ENCODE measurements around the gene GP9. TPM values are rescaled to one million over a fixed set of nuclear protein-coding genes. Genes with fewer than 3 reads are reported as not detected.
A peak's percentile ranks its signal among the peaks of the same experiment; 100 is the strongest.

The GP9 gene
- total and polyA plus RNA-seq, 8 donors: 0.14 TPM; not detected in 7

GRCh38 chr3:129035360-129036221 lies 25.0 kb upstream of the GP9 start:
- TF ChIP-seq, protein P1, sequence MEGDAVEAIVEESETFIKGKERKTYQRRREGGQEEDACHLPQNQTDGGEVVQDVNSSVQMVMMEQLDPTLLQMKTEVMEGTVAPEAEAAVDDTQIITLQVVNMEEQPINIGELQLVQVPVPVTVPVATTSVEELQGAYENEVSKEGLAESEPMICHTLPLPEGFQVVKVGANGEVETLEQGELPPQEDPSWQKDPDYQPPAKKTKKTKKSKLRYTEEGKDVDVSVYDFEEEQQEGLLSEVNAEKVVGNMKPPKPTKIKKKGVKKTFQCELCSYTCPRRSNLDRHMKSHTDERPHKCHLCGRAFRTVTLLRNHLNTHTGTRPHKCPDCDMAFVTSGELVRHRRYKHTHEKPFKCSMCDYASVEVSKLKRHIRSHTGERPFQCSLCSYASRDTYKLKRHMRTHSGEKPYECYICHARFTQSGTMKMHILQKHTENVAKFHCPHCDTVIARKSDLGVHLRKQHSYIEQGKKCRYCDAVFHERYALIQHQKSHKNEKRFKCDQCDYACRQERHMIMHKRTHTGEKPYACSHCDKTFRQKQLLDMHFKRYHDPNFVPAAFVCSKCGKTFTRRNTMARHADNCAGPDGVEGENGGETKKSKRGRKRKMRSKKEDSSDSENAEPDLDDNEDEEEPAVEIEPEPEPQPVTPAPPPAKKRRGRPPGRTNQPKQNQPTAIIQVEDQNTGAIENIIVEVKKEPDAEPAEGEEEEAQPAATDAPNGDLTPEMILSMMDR (IDR thresholded peaks at IDR 0.05): no peak
- Histone ChIP-seq H3K36me3 (no peaks in the 10 kb centered on the region), H3K9me3 (no peaks in the 10 kb centered on the region), H3K27me3 (no peaks in the 10 kb centered on the region), H3K4me3 (no peak overlapping the region), H3K27ac (no peak overlapping the region), H3K4me1 (no peaks in the 10 kb centered on the region)
- WGBS, 2 donors: 79 to 87% methylated on average over 11 of the region's 11 CpGs
- DNase-seq: peak in 1 of 6 donors; percentile 21
- intact Hi-C loops (cut with DNase I): no loop called here
- FAIRE-seq: no peak
- no peak for ATAC-seq

GRCh38 chr3:129036222-129037092 lies 24.1 kb upstream of the GP9 start:
- Histone ChIP-seq H3K4me3 (no peak overlapping the region), H3K27ac (no peak overlapping the region), H3K27me3 (no peaks in the 10 kb centered on the region), H3K36me3 (no peaks in the 10 kb centered on the region), H3K4me1 (no peaks in the 10 kb centered on the region), H3K9me3 (no peaks in the 10 kb centered on the region)
- WGBS, 2 donors: 81 to 83% methylated on average over 10 of the region's 10 CpGs
- intact Hi-C loops (cut with DNase I): no loop called here
- no peak for FAIRE-seq
- no peak for ATAC-seq
- DNase-seq: peak in 1 of 6 donors; percentile 13
- TF ChIP-seq, protein P1 (IDR thresholded peaks at IDR 0.05): no peak

DNA sequence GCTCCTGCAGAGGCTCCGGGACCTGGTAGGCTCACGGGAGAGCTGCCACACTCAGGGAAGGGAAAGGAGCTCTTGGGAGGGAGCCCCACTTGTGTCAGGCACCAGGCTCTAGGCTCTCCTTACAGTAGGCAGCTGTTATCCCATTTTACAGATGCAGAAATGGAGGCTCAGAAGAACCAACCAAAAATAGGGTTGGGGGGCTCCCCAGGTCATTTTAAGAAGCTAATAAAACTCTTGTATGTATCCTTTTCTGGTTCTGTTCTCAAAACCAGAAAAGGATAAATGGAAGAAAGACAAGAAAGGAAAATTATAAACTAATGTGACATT lies 23.5 kb upstream of the GP9 start:
- Histone ChIP-seq H3K4me1 (no peaks in the 10 kb centered on the region), H3K27me3 (no peaks in the 10 kb centered on the region), H3K4me3 (no peak overlapping the region), H3K27ac (no peak overlapping the region), H3K9me3 (no peaks in the 10 kb centered on the region), H3K36me3 (no peaks in the 10 kb centered on the region)
- intact Hi-C loops (cut with DNase I): no loop called here
- no peak for ATAC-seq
- WGBS, 2 donors: 0% methylated on average over 2 of the region's 2 CpGs
- FAIRE-seq: no peak
- TF ChIP-seq, protein P1 (IDR thresholded peaks at IDR 0.05): no peak
- DNase-seq: no peak

- 75 to 81% methylated on average over 10 of the region's 10 CpGs for WGBS, 2 donors
Observed at GRCh38 chr3:129038121-129038855, 22.3 kb upstream of the GP9 start.

More at GRCh38 chr3:129038121-129038855, 22.3 kb upstream of the GP9 start:
- FAIRE-seq (no peak), ATAC-seq (no peak), DNase-seq (peak in 1 of 6 donors; percentile 18)
- H3K27me3 ChIP-seq: no peaks in the 10 kb centered on the region
- TF ChIP-seq, protein P1 (IDR thresholded peaks at IDR 0.05): no peak
- intact Hi-C loops (cut with DNase I): no loop called here
- no peak overlapping the region for H3K27ac ChIP-seq
- no peaks in the 10 kb centered on the region for H3K9me3 ChIP-seq
- H3K4me1 ChIP-seq: no peaks in the 10 kb centered on the region
- H3K36me3 ChIP-seq: no peaks in the 10 kb centered on the region
- H3K4me3 ChIP-seq: no peak overlapping the region
